ENCODE measurements around the gene CEP85. TPM values are rescaled to one million over a fixed set of nuclear protein-coding genes. Genes with fewer than 3 reads are reported as not detected.

CEP85 gene
- total RNA-seq, 1 experiment from 2014 or later = 38.6 TPM

DNA sequence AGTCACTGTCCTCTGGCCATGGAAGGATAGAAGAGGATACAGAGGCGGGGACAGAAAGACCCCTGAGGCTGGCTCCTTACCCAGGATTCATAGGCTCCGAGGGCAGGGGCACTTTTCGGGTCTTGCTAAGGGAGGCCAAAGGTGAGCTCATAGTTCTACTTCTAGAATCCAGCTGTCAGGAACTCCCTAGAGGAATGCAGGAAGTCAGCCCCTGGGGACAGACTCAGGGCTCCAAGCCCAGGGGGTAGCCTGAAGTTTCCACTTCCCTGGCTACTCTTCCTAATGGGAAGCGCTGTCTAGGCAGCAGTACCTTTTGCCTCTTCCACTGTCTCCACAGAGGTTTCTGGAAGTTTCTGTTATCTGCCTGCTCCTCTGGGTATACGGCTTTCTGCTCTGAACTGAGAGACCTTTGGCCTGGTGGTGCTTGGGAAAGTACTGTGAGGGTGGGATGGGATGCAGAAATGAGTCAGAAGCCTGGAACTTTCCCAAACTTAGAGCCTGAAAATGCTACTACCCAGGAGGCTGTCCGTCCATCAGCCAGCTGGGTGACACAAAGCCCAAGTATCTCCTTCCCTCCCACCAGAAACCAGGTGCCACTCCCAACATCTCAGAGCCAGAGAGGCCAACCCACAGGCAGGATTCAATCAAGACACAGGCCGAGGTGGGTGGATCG is 68.9 kb downstream of the CEP85 start:
- WGBS (ENCODE audit: extremely low coverage, insufficient read length, low lambda C conversion rate) = no CpG with 5 or more reads among the region's 8 CpGs
- Mint-ChIP-seq H3K36me3 (ENCODE audit: insufficient read depth in 1 of 3, low read depth in 3 of 3) (no peaks in the 10 kb centered on the region), H3K4me3 (no peak overlapping the region), H3K27me3 (ENCODE audit: low read depth) (0 out of 2 replicates have a peak, but pooled peaks cover 2% of the 10 kb centered on the region), H3K27ac (peak overlapping the region in 2 of 3 experiments; percentile 34 to 53; a peak in 2 of 7 replicates), H3K4me1 (peaks cover 19 to 21% of the 10 kb centered on the region in 2 experiments), H3K9me3 (no peaks in the 10 kb centered on the region)
- no peak for DNase-seq
- Histone ChIP-seq H3K79me1 (ENCODE audit: insufficient read depth, low read depth, low read length, poor library complexity, severe bottlenecking) (no peaks in the 10 kb centered on the region), H2AFZ (ENCODE audit: low read length) (no peak overlapping the region), H3K23ac (ENCODE audit: insufficient read length, low read depth, low read length) (no peak overlapping the region), H4K91ac (ENCODE audit: insufficient read length, low read depth, low read length) (no peak overlapping the region), H4K5ac (ENCODE audit: insufficient read length, low read depth, low read length) (no peak overlapping the region), H2BK12ac (ENCODE audit: insufficient read length, low read depth, low read length) (no peak overlapping the region), H2BK120ac (ENCODE audit: low read depth, low read length, poor library complexity, severe bottlenecking) (no peak overlapping the region), H3K4me2 (ENCODE audit: insufficient read depth, insufficient read length, low read length) (no peak overlapping the region), H2AK5ac (ENCODE audit: insufficient read length, low read length) (no peak overlapping the region), H2BK15ac (ENCODE audit: low read depth, low read length) (no peak overlapping the region), H3K18ac (ENCODE audit: insufficient read length, low read depth, low read length) (no peak overlapping the region), H2BK5ac (ENCODE audit: insufficient read length, low read length) (no peak overlapping the region), H3K79me2 (ENCODE audit: insufficient read depth, low read length) (no peaks in the 10 kb centered on the region), H3K4ac (ENCODE audit: low read depth, low read length) (no peak overlapping the region), H3K27me3 (ENCODE audit: insufficient read depth, low read length) (no peaks in the 10 kb centered on the region), H4K20me1 (ENCODE audit: control insufficient read depth, insufficient read depth, insufficient read length) (no peaks in the 10 kb centered on the region), H2BK20ac (ENCODE audit: low read depth, low read length, poor library complexity, severe bottlenecking) (no peak overlapping the region), H3K9ac (ENCODE audit: extremely low read depth, insufficient read length, low read length) (no peak overlapping the region), H3K23me2 (ENCODE audit: insufficient read length, low read depth, low read length, poor library complexity, severe bottlenecking) (peaks cover 3% of the 10 kb centered on the region), H3K56ac (ENCODE audit: insufficient read length, low read depth, low read length) (no peak overlapping the region), H3K27ac (ENCODE audit: insufficient read length, low read depth, low read length) (no peak overlapping the region), H3K14ac (ENCODE audit: insufficient read depth, low read length) (no peak overlapping the region), H4K8ac (replicated peaks; ENCODE audit: insufficient read length, low read depth, low read length) (no peak overlapping the region), H3T11ph (ENCODE audit: low read length) (no peak overlapping the region), H3K4me1 (ENCODE audit: insufficient read depth, low read length) (0 out of 2 replicates have a peak, but pooled peaks cover 3% of the 10 kb centered on the region), H3K9me3 (ENCODE audit: control insufficient read depth, low read depth, low read length) (no peaks in the 10 kb centered on the region)
- TF ChIP-seq, protein P1, sequence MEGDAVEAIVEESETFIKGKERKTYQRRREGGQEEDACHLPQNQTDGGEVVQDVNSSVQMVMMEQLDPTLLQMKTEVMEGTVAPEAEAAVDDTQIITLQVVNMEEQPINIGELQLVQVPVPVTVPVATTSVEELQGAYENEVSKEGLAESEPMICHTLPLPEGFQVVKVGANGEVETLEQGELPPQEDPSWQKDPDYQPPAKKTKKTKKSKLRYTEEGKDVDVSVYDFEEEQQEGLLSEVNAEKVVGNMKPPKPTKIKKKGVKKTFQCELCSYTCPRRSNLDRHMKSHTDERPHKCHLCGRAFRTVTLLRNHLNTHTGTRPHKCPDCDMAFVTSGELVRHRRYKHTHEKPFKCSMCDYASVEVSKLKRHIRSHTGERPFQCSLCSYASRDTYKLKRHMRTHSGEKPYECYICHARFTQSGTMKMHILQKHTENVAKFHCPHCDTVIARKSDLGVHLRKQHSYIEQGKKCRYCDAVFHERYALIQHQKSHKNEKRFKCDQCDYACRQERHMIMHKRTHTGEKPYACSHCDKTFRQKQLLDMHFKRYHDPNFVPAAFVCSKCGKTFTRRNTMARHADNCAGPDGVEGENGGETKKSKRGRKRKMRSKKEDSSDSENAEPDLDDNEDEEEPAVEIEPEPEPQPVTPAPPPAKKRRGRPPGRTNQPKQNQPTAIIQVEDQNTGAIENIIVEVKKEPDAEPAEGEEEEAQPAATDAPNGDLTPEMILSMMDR (conservative IDR thresholded peaks at IDR 0.05) = no peak
